HG02759 (cell line): ENCODE data around the gene FARP1.
"Not testable (repeated sequence)": the region's sequence is repeated elsewhere in the genome, so short reads cannot be mapped to it uniquely, and the experiment has no call there.

Experiments
- ATAC-seq: cut with Tn5 transposase; IDR thresholded peaks from one replicate; pipeline ENCODE4 v1.9.1; 2021; ENCODE audit warnings: mild to moderate bottlenecking, moderate library complexity; ENCODE audit not compliant: unreplicated experiment

FARP1 gene

DNA sequence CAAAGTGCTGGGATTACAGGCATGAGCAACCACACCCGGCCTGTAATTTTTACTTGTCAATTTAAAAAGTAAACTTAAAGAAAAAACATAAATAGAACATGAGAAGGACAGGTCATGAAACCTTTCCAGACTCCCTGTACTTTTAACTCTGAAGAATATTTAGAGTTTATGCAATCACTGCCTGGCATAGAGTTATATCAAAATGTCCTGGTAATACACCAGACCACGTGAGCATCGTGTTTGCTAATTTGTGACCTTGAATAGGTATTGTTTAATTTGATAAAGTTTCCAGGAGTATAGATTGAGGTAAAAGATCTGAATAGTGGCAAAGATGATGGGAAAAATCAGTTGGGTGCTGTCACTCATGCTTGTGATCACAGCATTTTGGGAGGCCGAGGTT, 115.3 kb downstream of the FARP1 start:
- no peak for ATAC-seq

DNA sequence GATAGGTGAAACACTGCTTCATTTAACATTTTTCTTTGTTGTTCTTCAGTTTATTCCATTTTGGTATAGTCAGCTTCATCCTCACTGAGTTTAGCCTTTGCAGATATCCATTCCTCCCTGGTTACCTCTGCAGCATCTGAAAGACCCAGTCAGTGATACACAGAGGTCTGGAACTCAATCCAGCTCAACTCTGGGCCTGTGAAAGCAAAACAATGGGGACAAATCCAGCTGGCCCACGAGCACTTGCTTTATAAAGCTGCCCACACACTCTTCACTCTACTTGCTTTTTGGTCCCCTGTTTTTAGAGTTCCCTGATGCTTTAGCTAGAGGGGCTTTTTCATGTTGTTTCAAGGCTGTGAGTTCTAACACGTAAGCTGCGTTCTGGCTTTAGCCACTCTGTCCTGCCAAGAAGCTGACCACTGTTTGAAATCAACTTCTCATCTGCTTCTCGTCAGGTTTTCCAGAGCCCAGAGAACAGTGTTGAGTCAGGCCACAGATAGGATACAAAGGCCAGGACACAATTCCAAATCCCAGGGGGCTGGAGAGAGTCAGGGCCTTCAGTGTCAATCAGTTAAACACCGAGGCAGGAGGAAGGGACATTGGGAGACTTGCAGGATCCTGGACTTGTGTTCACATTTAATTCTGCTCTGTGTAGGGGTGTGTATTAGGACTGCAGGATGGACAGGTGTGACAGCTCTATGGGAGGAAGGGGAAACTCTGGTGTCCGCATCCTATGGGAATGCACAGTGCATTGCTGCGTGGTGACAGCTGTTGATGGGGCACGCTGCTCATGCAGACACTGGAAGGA, 117.7 kb downstream of the FARP1 start:
- ATAC-seq = no peak

- ATAC-seq = no peak
These were observed 118.3 kb downstream of the FARP1 start for GRCh38 chr13:98261165-98261702.

- no peak for ATAC-seq
These were observed 119.4 kb downstream of the FARP1 start for GRCh38 chr13:98262292-98262691.

DNA sequence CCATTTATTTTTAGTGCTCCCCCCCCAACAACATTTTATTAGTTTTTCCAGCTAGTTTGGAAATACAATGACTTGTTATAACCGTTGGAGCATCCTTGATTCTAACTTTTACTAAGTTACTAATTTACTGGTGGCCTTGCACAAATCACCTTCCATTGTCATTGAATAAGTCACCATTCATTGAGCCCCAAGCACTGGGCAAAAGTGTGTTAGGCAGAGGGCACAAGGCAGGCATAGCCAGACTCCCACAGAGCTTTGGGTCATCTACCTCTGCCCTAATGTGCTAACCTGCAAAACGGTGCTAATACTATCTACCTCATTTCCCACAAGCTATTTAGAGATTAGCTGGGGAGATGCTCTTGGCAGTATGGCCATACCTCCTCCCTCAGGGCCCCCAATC, 120.9 kb downstream of the FARP1 start:
- ATAC-seq = no peak

DNA sequence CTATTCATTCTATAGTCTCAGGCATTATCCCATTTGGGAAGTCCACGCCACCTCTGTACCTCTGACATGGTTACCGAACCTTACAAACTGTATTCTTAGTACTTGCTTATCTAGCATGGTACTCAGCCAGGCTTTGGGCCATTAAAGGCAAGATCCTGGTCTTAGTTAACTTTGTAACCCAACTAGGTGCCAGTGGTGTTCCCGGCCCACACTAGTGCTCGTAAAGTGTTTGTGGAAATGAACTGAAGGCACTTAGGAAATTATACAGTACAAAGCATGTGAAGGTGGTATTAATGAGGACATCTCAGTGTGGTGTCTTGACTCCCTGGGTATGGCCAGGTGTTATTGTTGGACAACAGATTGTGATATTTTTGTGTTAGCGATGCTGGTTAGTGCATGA, 122.0 kb downstream of the FARP1 start:
- no peak for ATAC-seq

DNA sequence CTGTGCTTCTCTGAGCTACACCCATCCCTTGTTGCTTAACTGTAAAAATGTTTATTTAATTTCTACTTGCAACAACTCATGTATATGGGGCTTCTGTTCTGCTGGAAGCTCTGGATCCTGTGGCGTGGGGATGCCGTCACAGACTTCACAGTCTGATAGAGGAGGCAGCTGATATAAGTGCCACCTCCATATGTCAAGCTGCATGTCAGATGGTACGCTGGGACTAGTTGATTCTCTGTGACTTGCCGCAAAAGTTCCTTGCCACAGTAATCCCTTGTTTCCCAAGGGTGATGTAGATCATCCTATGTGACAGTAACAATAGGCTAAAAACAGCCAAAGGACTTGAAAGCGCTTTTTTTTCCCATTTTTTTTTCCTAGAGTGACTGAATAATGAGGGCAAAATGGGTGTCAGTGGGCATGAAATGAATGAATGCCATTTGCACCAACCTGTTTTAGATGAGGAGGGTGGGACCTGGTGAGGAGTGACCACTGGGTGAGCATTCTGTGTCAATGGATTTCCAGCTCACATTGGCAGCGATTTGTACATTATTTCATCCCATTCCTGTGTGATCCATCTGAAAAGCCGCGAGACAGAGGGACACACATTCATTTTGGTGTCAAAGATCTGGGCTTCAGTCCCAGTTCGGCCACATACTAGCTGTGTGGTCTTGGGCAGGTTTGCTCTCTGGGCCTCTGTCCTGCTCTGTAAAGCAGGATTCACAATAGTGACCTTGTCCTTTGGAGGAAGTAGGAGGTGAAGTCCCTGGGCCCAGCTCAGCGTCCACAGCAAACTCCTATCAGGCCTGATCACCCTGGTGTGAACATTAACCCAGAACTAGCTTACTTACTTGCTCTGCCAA, 123.0 kb downstream of the FARP1 start:
- no peak for ATAC-seq

DNA sequence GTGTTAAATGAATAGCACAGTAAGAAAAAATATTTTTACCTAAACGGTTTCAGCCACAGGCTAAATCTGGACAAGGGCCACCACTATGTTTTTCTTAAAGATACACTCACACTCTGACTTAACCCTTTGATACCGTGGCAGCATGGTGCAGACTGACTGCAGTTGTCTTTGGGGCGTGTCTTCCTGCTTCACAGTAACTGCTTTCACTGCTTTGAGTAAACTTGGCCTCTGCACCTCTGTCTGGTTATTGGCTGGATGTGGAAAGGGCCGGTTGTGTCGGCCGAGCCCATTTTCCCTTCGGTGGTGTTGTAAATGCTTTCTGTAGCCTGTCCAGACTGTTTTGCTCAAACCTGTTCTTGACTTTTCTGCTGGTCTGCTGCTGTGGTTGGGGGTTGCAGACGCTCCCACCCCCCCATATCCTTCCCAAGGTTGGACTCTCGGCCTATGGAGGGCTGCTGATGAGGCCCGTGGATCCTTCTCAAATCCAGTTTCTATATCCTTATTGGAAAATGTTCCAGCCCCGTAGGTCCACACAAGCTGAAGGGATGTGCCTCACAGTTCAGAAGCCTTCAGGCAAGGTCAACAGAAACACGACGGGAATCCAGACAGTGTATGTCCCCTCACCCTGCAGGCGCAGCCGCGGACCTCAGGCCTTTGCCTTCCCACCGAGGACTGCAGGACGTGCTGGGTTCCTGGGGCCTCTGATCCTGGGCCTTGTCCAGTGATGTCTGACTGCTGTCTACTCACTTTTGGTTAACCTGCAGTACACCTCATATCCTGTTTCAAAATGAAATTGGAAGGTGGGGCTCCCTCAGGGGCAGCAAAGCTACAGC, 124.4 kb downstream of the FARP1 start:
- ATAC-seq = peak; percentile 85

- ATAC-seq = no peak
These were observed 126.5 kb downstream of the FARP1 start for GRCh38 chr13:98269386-98269785.

GRCh38 chr13:98270819-98271218, 127.9 kb downstream of the FARP1 start:
- ATAC-seq = no peak

DNA sequence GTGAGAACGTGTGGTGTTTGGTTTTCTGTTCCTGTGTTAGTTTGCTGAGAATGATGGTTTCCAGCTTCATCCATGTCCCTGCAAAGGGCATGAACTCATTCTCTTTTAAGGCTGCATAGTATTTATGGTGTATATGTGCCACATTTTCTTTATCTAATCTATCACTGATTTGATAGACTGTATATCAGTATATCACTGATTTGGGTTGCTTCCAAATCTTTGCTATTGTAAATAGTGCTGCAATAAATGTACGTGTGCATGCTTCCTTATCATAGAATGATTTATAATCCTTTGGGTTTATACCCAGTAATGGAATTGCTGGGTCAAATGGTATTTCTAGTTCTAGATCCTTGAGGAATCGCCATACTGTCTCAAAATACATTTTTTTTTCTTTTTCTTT, 128.8 kb downstream of the FARP1 start:
- ATAC-seq = not testable (repeated sequence)

GRCh38 chr13:98272549-98272948, 129.7 kb downstream of the FARP1 start:
- ATAC-seq = no peak

GRCh38 chr13:98273067-98273823, 130.4 kb downstream of the FARP1 start:
- ATAC-seq = no peak

DNA sequence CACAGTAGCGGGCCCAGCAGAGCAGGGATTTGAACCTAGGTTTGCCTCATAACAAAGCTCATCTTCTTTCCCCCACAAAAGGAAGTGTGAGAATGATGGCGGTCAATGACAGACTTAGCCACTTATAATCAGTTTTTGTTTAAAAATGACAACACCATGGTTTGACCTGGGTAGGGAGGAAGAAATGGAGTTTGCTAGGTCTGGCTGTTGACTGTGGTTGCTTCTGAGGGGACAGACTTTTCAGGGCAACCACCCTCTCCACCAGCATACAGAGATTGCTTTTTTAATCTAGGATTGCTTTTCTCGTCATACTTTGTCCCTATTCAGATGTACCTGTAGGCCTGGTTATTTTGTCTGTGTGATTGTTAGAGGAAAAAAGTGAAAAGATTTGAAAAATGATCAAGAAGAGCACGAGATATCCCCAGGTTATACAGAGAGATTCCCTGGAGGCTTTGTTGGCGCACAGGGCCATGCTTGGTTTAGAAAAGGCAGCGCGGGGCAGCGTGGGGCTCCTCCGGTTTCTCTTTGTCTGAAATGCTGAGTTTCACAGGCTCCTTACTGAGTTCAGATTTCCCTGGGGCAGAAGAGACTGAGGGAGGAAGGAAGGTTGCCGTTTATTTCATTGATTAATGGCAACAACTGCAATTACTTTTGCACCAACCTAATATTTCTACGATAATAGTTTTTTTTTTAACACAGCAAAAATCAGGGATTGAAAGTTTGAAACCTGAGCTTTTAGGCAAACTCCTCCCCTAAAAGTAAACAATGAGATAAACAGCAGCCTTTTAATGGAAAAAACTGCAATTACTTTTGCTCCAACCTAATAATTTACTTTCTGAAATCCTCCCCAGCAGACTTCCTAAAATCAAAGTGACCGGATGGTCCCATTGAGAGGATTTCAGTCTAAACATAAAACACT, 131.2 kb downstream of the FARP1 start:
- no peak for ATAC-seq

- ATAC-seq = no peak
These were observed 132.1 kb downstream of the FARP1 start for GRCh38 chr13:98274921-98275487.

- ATAC-seq = no peak
These were observed 132.8 kb downstream of the FARP1 start for GRCh38 chr13:98275681-98276171.

DNA sequence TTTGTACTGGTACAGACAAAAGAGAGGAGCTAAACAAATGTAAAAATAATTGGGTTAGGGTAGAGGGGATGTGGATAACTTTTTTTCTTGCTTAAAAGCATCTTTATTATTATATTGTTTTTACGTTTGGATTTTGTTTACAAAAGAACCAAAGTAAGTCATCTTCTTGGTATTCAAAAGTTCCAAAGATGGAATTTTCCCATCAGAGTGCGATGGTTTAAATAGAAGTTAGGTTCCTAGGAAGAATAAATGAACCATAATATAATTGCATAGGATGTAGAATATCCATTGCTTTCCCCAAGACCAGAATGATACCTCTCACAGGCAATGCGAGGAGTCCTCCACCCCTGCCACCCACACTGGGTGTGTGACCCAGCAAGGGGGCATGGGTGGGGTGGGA, 133.6 kb downstream of the FARP1 start:
- no peak for ATAC-seq

DNA sequence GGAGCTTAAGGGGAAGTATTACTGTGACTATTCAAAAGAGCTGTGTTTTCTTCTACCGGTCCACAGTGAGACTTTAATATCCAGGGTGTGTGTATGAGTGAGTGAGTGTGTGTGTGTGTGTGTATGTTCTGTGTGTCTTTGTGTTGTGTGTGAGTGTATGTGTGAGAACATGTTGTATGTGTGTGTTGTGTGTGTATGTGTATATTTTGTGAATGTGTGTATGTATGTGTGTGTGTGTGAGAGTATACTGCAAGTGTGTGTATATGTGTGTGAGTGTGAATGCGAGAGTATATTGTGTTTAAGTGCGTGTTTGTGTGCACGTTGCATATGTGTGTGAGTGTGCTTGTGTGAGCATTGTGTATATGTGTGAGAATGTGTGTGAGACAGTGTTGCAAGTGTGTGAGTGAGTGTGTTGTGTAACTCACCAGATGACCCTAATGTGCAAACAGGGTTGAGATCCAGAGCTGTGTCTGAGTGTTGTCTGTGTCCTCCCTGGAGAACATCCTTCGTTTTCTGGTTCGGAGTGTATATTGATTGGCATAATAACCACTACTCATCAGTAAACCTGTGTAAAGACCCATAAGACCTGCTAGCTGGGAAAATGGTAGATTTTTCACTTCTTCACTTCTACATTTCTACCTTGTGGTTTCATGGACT, 135.3 kb downstream of the FARP1 start:
- ATAC-seq = no peak
